ENCODE data around the gene IL15RA. TPM values are rescaled to one million over a fixed set of nuclear protein-coding genes. Genes with fewer than 3 reads are reported as not detected.

The IL15RA gene
- total and polyA plus RNA-seq, 10 of the 15 experiments (the other 5 are each of a cell fraction or from before 2014, with no cell fraction given), result 2.0 to 14.8 (median 12.1) TPM

- TF ChIP-seq E2F8 (IDR thresholded peaks at IDR 0.05; ENCODE audit: low read depth, partially characterized antibody) (no peak), CREM (IDR thresholded peaks at IDR 0.05; ENCODE audit: low read depth) (peak; percentile 73), NFYB (IDR thresholded peaks at IDR 0.05; ENCODE audit: insufficient read depth, low read depth, low read length) (no peak), CHD2 (IDR thresholded peaks at IDR 0.05; ENCODE audit: borderline replicate concordance, low read depth, low read length) (no peak), KAT2A (conservative IDR thresholded peaks at IDR 0.05; ENCODE audit: control insufficient read depth, low read depth, low read length) (no peak), TBL1XR1 (IDR thresholded peaks at IDR 0.05; ENCODE audit: low read depth, low read length) (peak; percentile 70; the same call in 1 of the 2 replicates), E2F4 (IDR thresholded peaks at IDR 0.05; ENCODE audit: low read depth, low read length) (no peak), IRF4 (IDR thresholded peaks at IDR 0.05; ENCODE audit: low read depth, low read length) (no peak), JUNB (IDR thresholded peaks at IDR 0.05) (peak; percentile 68), RUNX3 (IDR thresholded peaks at IDR 0.05; ENCODE audit: low read length) (peak; percentile 73), IRF3 (IDR thresholded peaks at IDR 0.05) (no peak), BCL11A (IDR thresholded peaks at IDR 0.05; ENCODE audit: low read depth, low read length) (0 out of 2 replicates have a peak, but pooled peaks have one; percentile 11), MTA3 (IDR thresholded peaks at IDR 0.05; ENCODE audit: borderline replicate concordance, low read length) (peak; percentile 57; the same call in 1 of the 2 replicates), SIN3A (IDR thresholded peaks at IDR 0.05; ENCODE audit: low read depth, low read length) (no peak), SIX5 (IDR thresholded peaks at IDR 0.05; ENCODE audit: low read depth, low read length, severe bottlenecking) (no peak), ZNF384 (IDR thresholded peaks at IDR 0.05; ENCODE audit: borderline replicate concordance, low read depth, low read length) (no peak), RELB (IDR thresholded peaks at IDR 0.05; ENCODE audit: low read depth) (no peak), KDM1A (IDR thresholded peaks at IDR 0.05; ENCODE audit: borderline replicate concordance) (no peak), BCL3 (IDR thresholded peaks at IDR 0.05; ENCODE audit: borderline replicate concordance, insufficient read depth, low read depth, low read length, poor library complexity, severe bottlenecking) (peak; percentile 14), SP1 (IDR thresholded peaks at IDR 0.05; ENCODE audit: low read depth, low read length) (no peak)
These were observed 73.1 kb downstream of the IL15RA start (continued) for GRCh38 chr10:5904227-5904626.

Measured in GM12878 (cell line).